HG03159 (cell line): ENCODE measurements around the gene CDHR4.
"Not testable (repeated sequence)": the region's sequence is repeated elsewhere in the genome, so short reads cannot be mapped to it uniquely, and the experiment has no call there.

ENCODE experiments used
- ATAC-seq: cut with Tn5 transposase; IDR thresholded peaks from one replicate; pipeline ENCODE4 v1.9.1; 2021; ENCODE audit warnings: mild to moderate bottlenecking, moderate library complexity; ENCODE audit not compliant: unreplicated experiment

Gene CDHR4

DNA sequence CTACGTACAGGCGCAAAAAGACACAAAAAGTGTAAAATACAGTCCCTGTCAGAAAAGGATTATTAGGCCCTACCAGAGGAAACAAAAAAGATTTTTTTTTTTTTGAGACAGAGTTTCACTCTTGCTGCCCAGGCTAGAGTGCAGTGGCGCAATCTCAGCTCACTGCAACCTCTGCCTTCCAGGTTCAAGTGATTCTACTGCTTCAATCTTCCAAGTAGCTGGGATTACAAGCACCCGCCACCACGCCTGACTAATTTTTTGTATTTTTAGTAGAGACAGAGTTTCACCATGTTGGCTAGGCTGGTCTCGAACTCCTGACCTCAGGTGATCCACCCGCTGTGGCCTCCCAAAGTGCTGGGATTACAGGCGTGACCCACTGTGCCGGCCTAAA is 18.7 kb downstream of the CDHR4 start:
- ATAC-seq: not testable (repeated sequence)

DNA sequence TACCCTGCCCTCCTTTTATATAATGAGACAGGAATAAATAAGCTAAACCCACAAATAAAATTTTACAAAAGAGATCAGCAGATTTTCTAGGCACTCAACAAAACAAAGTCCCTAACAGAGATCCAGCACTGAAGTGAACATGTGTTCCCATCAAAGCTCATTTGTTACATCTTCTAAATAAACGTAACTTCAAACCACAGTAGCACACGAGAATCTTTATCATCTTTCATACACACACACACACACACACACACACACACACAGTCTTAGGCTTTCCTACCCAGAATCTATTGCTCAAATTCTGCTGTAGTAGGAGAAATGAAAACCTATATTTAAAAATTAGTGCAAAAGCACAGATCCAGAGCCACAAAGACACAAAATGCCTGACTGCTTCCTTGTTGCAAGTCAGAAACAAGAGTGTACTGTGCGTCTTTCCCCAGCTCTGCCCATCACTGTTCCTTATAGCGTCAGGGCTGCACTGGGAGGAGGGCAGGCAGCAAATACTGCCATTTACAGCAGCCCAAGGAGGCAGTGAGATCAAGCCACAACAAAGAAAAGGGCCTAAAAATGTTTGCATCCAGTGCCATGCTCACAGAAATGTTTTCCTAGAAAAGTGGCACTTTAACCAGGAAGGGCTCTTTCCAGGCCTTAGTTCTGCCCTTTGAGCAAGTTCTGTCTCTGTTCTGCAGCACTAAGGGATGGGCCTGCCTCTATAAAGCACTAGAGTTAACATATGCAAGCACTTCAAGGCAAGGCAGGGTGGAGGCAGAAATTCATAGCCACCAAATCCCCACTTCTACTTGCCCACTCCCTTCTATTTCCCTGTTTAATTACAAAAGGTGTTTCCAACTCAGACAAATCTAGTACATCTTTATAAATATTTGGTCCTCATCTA is 19.3 kb downstream of the CDHR4 start:
- no peak for ATAC-seq

DNA sequence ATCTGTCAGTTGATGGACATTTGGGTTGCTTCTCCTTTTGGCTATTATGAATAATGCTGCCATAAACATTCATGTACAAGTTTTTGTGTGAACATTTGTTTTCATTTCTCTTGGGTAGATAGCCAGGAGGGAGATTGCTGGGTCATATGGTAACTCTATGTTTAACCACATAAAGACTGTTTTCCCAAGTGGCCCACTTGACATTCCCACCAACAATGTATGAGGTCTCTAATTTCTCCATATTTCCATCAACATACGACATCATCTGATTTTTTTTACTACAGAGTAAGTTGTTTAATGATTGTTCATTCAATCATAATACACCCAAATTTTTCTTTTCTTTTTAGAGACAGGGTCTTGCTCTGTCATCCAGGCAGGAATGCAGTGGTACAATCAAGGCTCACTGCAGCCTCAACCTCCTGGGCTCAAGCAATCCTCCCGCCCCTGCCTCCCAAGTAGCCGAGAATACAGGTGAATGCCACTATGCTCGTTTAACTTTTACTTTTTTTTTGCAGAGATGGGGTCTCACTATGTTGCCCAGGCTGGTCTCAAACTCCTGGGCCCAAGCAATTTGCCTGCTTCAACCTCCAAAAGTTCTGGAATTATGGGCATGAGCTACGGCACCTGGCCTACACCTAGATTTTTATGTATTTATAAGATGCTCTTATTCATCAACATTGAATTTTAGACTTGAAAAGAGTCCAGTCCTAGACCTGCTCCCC is 20.2 kb downstream of the CDHR4 start:
- no peak for ATAC-seq

DNA sequence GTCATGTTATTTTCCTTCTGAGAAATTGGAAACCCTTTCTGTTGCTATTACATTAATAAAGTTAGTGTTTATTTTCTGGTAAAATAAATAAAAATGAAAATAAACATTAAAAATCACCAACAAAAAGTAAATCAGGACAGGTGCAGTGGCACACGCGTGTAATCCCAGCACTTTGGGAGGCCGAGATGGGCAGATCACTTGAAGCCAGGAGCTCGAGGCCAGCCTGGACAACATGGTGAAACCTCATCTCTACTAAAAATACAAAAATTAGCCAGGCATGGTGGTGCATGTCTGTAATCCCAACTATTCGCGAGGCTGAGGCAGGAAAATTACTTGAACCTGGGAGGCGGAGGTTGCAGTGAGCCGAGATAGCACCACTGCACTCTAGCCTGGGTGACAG is 23.6 kb downstream of the CDHR4 start:
- ATAC-seq: not testable (repeated sequence)

DNA sequence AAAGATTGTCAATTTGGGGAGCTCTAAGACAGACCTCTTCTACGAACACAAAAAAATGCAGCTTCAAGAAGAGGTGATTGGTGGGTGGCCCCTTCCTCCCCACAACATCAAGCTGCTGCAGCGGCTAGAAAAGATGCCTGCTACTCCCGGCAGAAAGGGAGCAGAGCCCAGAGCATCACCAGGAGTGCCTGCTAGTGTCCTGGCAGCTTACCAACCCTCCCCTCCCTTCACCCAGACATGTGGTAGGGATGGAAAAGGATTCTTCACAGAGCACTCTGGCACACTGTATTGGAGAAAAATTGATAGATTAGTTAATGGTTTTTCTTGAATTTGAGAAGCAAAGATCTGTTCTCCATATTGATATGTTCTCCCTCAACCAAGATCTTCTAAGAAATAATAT is 24.1 kb downstream of the CDHR4 start:
- ATAC-seq: no peak

DNA sequence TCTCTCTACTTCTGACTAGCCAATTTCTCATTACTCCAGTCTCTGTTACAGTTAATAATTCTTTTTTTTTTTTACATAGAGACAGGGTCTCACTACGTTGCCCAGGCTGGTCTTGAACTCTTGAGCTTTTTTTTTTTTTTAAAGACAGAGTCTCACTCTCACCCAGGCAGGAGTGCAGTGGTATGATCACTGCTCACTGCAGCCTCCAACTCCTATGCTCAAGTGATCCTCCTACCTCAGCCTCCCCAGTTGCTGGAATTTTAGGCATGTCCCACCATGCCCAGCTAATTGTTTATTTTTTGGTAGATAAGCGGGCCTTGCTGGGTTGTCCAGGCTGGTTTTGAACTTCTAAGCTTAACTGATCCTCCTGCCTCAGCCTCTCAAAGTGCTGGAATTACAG is 27.0 kb downstream of the CDHR4 start:
- no peak for ATAC-seq

DNA sequence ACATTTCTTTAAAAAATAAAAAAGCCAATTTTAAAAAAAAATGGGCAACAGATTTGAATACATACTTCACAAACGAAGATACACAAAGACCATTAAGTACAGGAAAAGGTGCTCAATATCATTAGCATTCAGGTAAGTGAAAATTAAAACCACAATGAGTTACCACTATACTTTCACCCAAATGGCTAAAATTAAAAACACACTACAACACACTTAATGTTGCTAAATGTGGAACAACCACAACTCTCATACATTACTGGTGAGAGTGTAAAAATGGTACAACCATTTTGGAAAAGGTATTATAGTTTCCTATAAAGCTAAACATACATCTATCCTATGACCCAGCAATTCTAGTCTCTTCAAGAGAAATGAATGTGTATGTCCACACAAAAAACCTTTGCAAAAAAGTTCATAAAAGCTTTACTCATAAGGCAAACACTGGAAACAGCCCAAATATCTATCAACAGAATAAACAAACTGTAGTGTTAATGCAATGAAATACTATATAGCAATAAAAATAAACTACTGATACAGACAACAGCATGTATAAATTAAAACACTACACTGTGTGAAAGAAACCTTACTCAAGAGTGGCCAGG is 28.2 kb downstream of the CDHR4 start:
- no peak for ATAC-seq

DNA sequence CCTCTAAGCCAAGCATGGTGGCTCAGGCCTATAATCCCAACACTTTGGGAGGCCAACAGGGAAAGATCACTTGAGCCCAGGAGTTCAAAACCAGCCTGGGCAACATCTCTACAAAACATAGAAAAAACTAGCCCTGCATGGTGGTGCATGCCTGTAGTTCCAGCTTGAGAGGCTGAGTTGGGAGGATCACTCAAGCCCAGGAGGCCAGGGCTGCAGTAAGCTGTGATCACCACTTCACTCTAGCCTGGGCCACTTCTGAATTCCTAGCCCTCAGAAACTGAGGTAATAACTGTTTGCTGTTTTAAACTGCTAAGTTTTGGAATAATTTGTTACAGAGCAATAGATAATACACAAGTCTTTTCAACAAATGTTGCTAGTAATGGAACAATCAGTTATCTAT is 29.7 kb downstream of the CDHR4 start:
- no peak for ATAC-seq

DNA sequence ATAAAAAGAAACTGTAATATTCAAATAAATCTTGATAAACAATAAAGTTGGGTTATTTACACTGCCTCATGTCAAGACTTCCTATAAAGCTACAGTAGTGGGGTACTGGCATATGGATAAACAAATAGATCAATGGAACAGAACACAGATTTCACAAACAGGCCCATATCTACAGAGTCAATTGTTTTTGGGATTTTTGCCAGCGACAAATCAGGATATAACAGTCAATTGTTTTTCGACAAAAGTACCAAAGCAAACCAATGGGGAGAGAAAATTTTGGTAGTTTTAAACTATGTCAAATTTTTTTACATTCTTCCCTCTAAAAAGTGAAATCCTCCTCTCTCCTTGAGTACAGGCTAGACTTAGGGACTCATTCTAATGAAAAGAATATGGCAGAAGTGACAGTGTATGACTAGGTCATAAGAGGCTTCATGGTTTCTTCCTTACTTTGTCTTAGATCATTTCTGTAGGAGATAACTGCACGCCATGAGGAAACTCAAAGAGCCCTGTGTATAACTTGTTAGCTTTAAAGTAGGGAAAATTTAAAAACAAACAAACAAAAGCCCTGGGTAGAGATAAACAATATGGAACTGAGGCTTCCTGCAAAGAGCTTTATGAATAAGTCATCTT is 30.3 kb downstream of the CDHR4 start:
- no peak for ATAC-seq

DNA sequence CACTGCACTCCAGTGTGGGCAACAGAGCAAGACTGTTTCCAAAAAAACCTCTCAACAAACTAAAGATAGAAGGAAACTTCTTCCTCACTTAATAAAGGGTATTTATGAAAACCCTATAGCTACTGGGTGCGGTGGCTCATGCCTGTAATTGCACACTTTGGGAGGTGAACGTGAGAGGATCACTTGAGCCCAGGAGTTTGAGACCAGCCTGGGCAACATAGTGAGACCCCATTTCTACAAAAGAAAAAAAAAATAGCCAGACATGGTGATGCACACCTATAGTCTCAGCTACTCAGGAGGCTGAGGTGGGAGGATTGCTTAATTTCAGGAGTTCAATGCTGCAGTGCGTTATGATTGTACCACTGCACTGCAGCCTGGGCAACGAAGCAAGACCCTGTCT is 35.7 kb downstream of the CDHR4 start:
- ATAC-seq: no peak

DNA sequence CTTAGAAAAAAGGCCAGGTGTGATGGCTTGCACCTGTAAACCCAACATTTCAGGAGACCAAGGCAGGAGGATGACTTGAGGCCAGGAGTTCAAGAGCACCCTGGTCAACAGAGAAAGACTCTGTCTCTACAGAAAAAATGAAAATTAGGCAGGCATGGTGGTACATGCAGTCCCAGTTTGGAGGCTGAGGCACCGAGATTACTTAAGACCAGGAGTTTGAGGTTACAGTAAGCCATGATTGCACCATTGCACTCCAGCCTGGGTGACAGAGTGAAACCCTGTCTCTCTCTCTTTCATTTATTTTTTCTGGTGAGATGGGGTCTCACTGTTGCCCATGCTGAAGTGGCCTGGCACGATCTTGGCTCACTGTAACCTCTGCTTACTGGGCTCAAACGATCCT is 38.0 kb downstream of the CDHR4 start:
- no peak for ATAC-seq

DNA sequence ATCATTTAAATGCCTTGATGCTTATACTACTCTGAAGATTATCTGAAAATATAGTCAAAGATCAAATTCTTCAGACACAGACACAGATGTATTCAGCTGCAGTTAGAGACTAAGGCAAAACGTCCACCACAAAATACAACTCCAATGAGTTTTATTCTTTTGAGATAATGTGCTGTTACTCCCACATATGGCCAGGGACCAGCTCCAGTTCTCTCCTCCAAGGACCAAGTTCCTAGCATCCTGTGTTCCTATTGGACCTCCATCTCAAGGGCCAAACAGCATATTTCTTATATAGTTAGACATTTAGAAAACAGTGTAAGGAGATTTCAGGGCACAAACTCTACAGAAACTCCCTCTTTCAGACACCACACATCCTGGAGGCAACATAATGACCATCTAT is 40.4 kb downstream of the CDHR4 start:
- ATAC-seq: no peak

DNA sequence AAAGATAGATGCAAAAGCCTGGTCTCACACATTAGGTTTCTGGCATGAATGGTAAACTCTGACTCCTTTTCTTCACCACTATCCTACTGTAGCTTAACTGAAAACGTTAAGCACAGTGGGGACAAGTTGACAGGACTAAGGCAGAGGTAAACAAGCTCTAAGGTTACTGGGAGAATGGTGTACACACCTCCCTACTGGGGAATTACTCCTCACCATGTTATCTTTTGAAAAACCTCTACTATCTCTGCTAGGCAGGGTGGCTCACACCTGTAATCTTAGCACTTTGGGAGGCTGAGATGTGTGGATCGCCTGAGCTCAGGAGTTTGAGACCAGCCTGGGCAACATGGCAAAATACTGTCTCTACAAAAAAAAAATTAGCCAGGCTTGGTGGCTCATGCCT is 42.5 kb downstream of the CDHR4 start:
- no peak for ATAC-seq

DNA sequence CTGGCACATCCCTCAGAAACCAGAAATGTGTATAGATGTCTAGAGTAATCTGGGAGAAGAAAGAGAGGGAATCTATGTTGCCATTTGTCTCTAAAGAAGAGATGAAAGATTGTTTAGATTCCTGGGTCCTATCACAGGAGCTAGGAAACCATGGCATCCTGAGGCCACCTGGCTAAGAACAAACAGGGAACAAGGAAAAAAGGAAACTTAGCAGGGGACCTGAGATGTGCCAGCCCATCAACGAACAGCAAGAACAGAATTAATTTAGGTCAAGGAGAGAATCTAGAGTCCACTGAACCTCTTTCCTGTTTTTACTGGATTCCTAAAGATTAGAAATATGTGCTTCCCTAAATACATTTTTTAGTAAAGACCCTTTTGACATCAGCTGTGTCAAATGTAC is 43.6 kb downstream of the CDHR4 start:
- no peak for ATAC-seq

DNA sequence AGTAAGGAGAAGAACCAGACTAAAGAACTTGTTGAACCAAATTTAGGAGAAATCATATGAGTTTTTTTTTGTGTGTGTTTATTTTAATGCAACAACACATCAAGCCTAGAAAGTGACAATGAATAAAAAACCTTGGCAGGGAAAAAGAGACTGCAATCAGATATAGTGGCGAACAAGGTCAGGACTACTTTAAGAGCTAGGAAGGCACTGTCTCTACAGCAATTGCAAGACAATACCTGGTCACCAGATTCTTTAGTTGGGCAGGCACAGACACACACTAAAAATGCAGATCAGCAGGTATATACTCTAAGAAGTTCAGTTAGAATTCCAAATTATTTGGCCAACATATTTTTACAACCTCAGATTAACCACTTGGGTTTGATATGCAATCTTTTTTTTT is 45.1 kb downstream of the CDHR4 start:
- ATAC-seq: no peak

DNA sequence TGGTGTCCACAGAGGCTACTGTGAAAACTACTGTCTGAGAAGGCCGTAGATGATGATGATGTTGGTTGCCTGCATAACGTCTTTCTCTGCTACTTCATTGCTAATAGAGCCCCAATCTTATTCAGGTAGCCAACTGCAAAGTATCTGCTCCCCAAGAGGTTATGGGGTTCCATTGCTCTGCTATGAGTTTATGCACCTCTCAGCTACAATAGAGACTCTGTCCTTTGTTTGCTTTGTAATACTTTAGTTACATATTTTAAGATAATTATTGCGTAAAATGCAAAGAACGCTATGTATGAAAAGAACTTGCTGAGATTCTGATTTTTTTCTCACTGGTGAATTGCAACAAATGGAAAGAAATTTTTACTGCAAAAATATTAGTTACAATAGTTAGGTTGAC is 48.2 kb downstream of the CDHR4 start:
- ATAC-seq: no peak

DNA sequence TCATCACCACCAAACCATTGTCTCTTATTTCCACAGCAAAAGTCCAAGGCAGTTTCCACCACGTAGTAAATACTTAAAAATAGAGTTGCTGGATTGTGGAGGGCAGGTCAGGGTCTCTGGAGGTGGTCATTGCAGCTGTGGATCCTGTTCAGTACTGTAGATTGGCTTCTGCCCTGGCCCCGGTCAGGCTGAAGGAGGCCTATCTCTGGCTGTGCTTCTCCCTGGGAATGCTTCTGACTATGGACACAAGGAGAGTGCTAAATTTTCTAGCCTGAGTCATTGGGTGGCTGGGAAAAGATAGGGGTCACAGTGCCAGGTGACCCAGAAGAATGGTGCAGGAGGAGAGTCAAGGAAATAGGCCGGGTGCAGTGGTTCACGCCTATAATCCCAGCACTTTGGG is 49.6 kb downstream of the CDHR4 start:
- no peak for ATAC-seq

DNA sequence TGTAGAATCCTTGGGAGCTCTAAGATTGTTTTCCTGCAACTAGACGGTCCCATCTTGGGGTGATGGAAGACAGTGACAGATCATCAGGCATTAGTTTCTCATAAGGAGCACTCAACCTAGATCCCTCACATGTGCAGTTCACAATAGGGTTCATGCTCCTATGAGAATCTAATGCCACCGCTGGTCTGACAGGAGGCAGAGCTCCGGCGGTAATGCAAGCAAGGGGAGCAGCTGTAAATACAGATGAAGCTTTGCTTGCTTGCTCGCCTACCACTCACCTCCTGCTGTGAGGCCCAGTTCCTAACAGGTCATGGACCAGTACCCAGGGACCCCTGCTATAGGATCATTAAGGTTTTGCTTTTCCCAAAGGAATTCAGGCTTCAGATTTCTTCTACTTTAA is 50.8 kb downstream of the CDHR4 start:
- ATAC-seq: not testable (repeated sequence)

DNA sequence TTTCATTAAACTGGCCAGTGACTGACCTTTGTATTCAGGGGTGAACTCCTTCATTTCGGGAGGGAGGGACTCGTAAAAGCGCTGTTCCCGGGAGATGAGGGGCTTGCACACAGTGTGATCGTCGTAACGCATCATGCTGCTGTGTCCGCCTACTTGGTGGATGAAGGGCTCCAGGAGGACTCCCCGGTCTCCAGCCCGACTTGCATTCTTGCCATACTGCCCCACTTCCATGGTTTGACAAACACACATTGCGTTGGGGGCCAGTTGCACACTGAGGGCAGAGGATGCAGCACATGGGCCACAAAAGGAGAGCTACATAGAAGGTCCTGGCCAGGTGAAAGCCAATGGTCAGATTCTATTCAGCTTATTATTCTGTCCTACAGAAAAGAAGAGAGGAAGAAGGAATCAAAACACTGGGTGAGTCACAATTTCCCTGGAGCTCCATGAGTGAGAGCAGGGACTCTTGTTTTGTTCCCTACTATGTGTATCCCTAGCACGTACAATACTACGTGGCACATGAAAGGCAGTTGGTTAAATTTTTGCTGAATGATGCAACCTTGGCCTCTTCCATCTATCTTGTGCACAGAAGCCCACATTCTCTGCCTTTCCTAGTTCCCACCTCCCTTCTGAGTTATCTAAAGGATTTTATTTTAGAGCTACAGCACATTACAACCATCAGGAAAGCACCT is 51.7 kb downstream of the CDHR4 start:
- no peak for ATAC-seq

DNA sequence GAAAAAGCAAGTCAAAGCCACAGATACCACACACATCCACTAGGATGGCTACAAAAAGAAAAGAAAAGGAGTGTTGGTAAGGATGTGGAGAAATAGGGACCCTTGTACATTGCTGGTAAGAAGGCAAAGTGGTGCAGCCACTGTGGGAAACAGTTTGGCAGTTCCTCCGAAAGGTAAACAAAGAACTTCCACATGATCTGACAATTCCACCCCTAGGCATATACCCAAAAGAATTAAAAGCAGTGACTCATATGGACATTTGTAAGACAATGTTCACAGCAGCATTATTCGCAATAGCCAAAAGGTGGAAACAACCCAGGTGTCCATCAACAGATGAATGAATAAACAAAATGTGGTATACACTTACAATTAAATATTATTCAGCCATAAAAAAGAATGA is 53.7 kb downstream of the CDHR4 start:
- no peak for ATAC-seq
